ENCODE results near the gene PGM1. TPM values are rescaled to one million over a fixed set of nuclear protein-coding genes. Genes with fewer than 3 reads are reported as not detected.
A peak's percentile ranks its signal among the peaks of the same experiment; 100 is the strongest.

Gene PGM1
- total RNA-seq, 1 experiment from 2014 or later = 101 TPM

DNA sequence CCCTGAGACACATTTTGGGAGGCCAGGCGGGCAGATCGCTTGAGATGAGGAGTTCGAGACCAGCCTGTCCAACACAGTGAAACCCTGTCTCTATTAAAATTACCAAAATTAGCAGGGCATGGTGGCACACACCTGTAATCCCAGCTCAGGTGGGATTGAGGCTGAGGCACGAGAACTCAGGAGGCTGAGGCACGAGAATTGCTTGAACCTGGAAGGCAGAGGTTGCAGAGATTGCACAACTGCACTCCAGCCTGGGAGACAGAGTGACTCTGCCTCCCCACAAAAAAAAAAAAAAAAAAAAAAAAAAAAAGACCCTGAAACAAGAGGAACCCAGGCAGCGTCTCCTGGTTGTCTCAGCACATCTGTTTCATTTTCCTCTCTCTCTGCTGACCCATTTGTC is 24.2 kb downstream of the PGM1 start:
- 0 out of 2 replicates have a peak, but pooled peaks cover 7% of the 10 kb centered on the region for H3K36me3 ChIP-seq (ENCODE audit: low read depth)

DNA sequence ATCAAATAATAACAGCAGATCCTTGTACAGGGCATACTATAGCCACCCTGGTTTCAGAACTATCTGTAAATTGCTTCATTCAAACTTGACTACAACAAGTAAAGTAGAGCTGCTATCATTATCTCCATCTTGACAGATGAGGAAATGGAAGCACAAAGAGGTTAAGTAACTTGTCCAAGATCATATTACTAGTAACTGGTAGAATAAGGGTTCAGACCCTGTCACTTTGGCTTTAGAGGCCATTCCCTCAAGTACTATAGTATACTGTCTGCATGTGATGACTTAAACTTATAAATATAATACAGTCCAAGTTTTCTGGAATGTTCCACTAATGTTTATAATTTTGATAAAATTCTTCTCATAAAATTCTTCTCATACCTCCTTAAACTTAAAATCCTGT is 24.8 kb downstream of the PGM1 start:
- peak in 1 of 2 experiments; percentile 46 for DNase-seq
- no peaks in the 10 kb centered on the region for H3K9me3 ChIP-seq (ENCODE audit: insufficient read depth, low read depth)
- H3K27ac ChIP-seq = peak overlapping the region; percentile 43
- 0 out of 2 replicates have a peak, but pooled peaks cover 7% of the 10 kb centered on the region for H3K36me3 ChIP-seq (ENCODE audit: low read depth)
- intact Hi-C loops (cut with micrococcal nuclease; ENCODE audit: unreplicated experiment) = loop anchor here (5.0 kb wide), 3 partner anchors 74 to 1204 kb away; no protein-coding TSS in a partner anchor
- ChIA-PET CTCF (interaction anchor here (1.1 to 2.2 kb wide), 2 partner anchors 56 to 74 kb away, joined by 6 to 7 read pairs; no protein-coding TSS in a partner anchor), POLR2A (ENCODE audit: unreplicated experiment) (no interaction called here)
- BruUV-seq (replicated peaks) = no TSS peak
- H4K20me1 ChIP-seq (ENCODE audit: insufficient read depth) = no peaks in the 10 kb centered on the region
- H3K79me2 ChIP-seq (ENCODE audit: low read depth) = peaks cover 35% of the 10 kb centered on the region
- H2AFZ ChIP-seq = no peak overlapping the region
- peaks cover 18% of the 10 kb centered on the region for H3K4me1 ChIP-seq (replicated peaks; ENCODE audit: insufficient read depth)
- no peaks in the 10 kb centered on the region for H3K27me3 ChIP-seq (ENCODE audit: insufficient read depth, low read depth)
- peak overlapping the region; percentile 8; the same call in 1 of the 2 replicates for H3K4me2 ChIP-seq
- no peaks in the 10 kb centered on the region for H3K9me2 ChIP-seq (ENCODE audit: insufficient read depth)
- TF ChIP-seq EZH2 (IDR thresholded peaks at IDR 0.05; ENCODE audit: low read depth) = no peak
- TF ChIP-seq, protein P1, sequence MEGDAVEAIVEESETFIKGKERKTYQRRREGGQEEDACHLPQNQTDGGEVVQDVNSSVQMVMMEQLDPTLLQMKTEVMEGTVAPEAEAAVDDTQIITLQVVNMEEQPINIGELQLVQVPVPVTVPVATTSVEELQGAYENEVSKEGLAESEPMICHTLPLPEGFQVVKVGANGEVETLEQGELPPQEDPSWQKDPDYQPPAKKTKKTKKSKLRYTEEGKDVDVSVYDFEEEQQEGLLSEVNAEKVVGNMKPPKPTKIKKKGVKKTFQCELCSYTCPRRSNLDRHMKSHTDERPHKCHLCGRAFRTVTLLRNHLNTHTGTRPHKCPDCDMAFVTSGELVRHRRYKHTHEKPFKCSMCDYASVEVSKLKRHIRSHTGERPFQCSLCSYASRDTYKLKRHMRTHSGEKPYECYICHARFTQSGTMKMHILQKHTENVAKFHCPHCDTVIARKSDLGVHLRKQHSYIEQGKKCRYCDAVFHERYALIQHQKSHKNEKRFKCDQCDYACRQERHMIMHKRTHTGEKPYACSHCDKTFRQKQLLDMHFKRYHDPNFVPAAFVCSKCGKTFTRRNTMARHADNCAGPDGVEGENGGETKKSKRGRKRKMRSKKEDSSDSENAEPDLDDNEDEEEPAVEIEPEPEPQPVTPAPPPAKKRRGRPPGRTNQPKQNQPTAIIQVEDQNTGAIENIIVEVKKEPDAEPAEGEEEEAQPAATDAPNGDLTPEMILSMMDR (conservative IDR thresholded peaks at IDR 0.05) = no peak
- no peak overlapping the region for H3K4me3 ChIP-seq
- peaks cover 12% of the 10 kb centered on the region; the same call in 1 of the 2 replicates for H3F3A ChIP-seq (ENCODE audit: insufficient read depth, low read depth)

More for the DNA sequence above, 24.2 kb downstream of the PGM1 start:
- peaks cover 24% of the 10 kb centered on the region for H3K4me1 ChIP-seq (replicated peaks; ENCODE audit: insufficient read depth)
- TF ChIP-seq EZH2 (IDR thresholded peaks at IDR 0.05; ENCODE audit: low read depth) = no peak
- TF ChIP-seq, protein P1 (conservative IDR thresholded peaks at IDR 0.05) = no peak
- peaks cover 17% of the 10 kb centered on the region; the same call in 1 of the 2 replicates for H3F3A ChIP-seq (ENCODE audit: insufficient read depth, low read depth)
- no peaks in the 10 kb centered on the region for H3K9me3 ChIP-seq (ENCODE audit: insufficient read depth, low read depth)
- H3K27ac ChIP-seq = peak overlapping the region; percentile 43
- no TSS peak for BruUV-seq (replicated peaks)
- ChIA-PET CTCF (interaction anchor here (1.1 to 2.2 kb wide), 2 partner anchors 57 to 74 kb away, joined by 6 to 7 read pairs; no protein-coding TSS in a partner anchor), POLR2A (ENCODE audit: unreplicated experiment) (no interaction called here)
- no peak overlapping the region for H2AFZ ChIP-seq
- peaks cover 33% of the 10 kb centered on the region for H3K79me2 ChIP-seq (ENCODE audit: low read depth)
- H3K4me3 ChIP-seq = no peak overlapping the region
- intact Hi-C loops (cut with micrococcal nuclease; ENCODE audit: unreplicated experiment) = loop anchor here (2.0 to 5.0 kb wide), 5 partner anchors 45 to 1205 kb away; no protein-coding TSS in a partner anchor
- no peaks in the 10 kb centered on the region for H3K27me3 ChIP-seq (ENCODE audit: insufficient read depth, low read depth)
- H3K4me2 ChIP-seq = peak overlapping the region; percentile 8; the same call in 1 of the 2 replicates
- no peak for DNase-seq
- no peaks in the 10 kb centered on the region for H3K9me2 ChIP-seq (ENCODE audit: insufficient read depth)
- no peaks in the 10 kb centered on the region for H4K20me1 ChIP-seq (ENCODE audit: insufficient read depth)

DNA sequence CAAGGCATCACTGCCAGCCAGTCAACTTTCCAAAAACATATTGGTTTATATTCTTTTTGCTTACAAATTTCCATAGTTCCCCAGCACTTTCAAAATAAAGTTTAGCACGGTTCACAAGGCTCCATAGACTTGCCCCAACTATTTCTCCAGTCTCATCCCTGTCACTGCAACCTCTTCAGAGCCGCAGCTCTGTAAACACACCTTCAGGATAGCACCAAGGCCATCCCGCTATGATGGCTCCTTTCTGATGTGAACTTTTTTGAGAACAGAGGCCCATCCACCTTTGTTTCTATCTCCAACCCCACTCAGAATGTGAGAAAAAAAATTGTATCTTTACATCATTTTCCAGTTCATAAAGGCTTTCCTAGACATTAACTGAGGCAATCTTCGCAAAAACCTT is 26.3 kb downstream of the PGM1 start:
- CTCF ChIA-PET = no interaction called here

More for the DNA sequence above, 26.3 kb downstream of the PGM1 start:
- Histone ChIP-seq H3K4me3 (no peak overlapping the region), H3K27me3 (ENCODE audit: insufficient read depth, low read depth) (no peaks in the 10 kb centered on the region), H3K4me2 (no peak overlapping the region), H2AFZ (no peak overlapping the region), H3K79me2 (ENCODE audit: low read depth) (peaks cover 39% of the 10 kb centered on the region), H3K4me1 (replicated peaks; ENCODE audit: insufficient read depth) (peaks cover 11% of the 10 kb centered on the region), H4K20me1 (ENCODE audit: insufficient read depth) (no peaks in the 10 kb centered on the region), H3K9me2 (ENCODE audit: insufficient read depth) (no peaks in the 10 kb centered on the region), H3K9me3 (ENCODE audit: insufficient read depth, low read depth) (no peaks in the 10 kb centered on the region), H3K27ac (no peak overlapping the region), H3F3A (ENCODE audit: insufficient read depth, low read depth) (peaks cover 6% of the 10 kb centered on the region; the same call in 1 of the 2 replicates), H3K36me3 (ENCODE audit: low read depth) (0 out of 2 replicates have a peak, but pooled peaks cover 7% of the 10 kb centered on the region)
- no TSS peak for BruUV-seq (replicated peaks)
- intact Hi-C loops (cut with micrococcal nuclease; ENCODE audit: unreplicated experiment) = loop anchor here (5.0 kb wide), 3 partner anchors 73 to 1203 kb away; no protein-coding TSS in a partner anchor
- POLR2A ChIA-PET (ENCODE audit: unreplicated experiment) = no interaction called here
- TF ChIP-seq EZH2 (IDR thresholded peaks at IDR 0.05; ENCODE audit: low read depth) = no peak
- TF ChIP-seq, protein P1 (conservative IDR thresholded peaks at IDR 0.05) = no peak
- no peak for DNase-seq
